Endothelial cell of umbilical vein (primary cell): Measurements from ENCODE around the gene SPPL3.

ENCODE experiments used
- CTCF ChIP-seq, 2 donors: IDR thresholded peaks; 1 replicate in 1 of 2; 2 replicates in 1 of 2; pipeline ENCODE4 v1.5.1; 2011; ENCODE audit warnings: low read length in 2 of 2, mild to moderate bottlenecking in 2 of 2, moderate library complexity in 2 of 2, control low read depth in 1 of 2, inconsistent platforms in 1 of 2, low read depth in 1 of 2; ENCODE audit not compliant: insufficient read depth in 1 of 2; ENCODE audit errors: extremely low read depth in 1 of 2
- EZH2 ChIP-seq: IDR thresholded peaks from 2 replicates; pipeline ENCODE4 v1.6.1; 2012; ENCODE audit warnings: borderline replicate concordance, low read depth, mild to moderate bottlenecking, moderate library complexity, low read length, inconsistent platforms; ENCODE audit not compliant: severe bottlenecking
- JUN ChIP-seq: IDR thresholded peaks from 2 replicates; pipeline ENCODE4 v1.6.1; 2011; ENCODE audit warnings: borderline replicate concordance, low read depth; ENCODE audit not compliant: insufficient read length, insufficient read depth
- MAX ChIP-seq: IDR thresholded peaks from 2 replicates; pipeline ENCODE4 v1.6.1; 2011; ENCODE audit not compliant: insufficient read depth, insufficient read length
- POLR2AphosphoS5 ChIP-seq: IDR thresholded peaks from 2 replicates; pipeline ENCODE4 v1.6.1; 2012; ENCODE audit warnings: low read depth, mild to moderate bottlenecking, control low read depth, low read length, moderate library complexity; ENCODE audit not compliant: insufficient read depth

GRCh38 chr12:120760349-120761254, 143.6 kb downstream of the SPPL3 start:
- TF ChIP-seq EZH2 (no peak), JUN (no peak), CTCF (IDR thresholded peaks at IDR 0.05; ENCODE audit: extremely low read depth in 1 of 2, insufficient read depth in 1 of 2, low read depth in 1 of 2, low read length in 2 of 2) (no peak), POLR2AphosphoS5 (no peak), MAX (no peak)
